GM13977 (cell line): Measurements from ENCODE around the gene ROBO1.

Source experiments
- DNase-seq: peaks from one replicate; pipeline ENCODE4 v3.0.0; 2012; ENCODE audit warnings: low spot score
- in situ Hi-C: fragments of 300-500 bp; cut with MboI; formaldehyde crosslinking; loops from one replicate; pipeline ENCODE4 v1.12.0; 2022; ENCODE audit warnings: low sequenced_read_pairs, low pct_unique_long_range_greater_than_20kb, mixed read lengths, inconsistent platforms; ENCODE audit not compliant: unreplicated experiment
- TF ChIP-seq, protein P1 (sequence below): IDR thresholded peaks from 2 replicates; pipeline ENCODE4 v1.5.1; 2012; ENCODE audit warnings: mild to moderate bottlenecking, control low read depth; ENCODE audit not compliant: insufficient read depth; ENCODE audit errors: extremely low read depth, missing control alignments

ROBO1 gene

GRCh38 chr3:79001255-79001654 is 766.5 kb downstream of the ROBO1 start:
- in situ Hi-C loops: no loop called here
- TF ChIP-seq, protein P1, sequence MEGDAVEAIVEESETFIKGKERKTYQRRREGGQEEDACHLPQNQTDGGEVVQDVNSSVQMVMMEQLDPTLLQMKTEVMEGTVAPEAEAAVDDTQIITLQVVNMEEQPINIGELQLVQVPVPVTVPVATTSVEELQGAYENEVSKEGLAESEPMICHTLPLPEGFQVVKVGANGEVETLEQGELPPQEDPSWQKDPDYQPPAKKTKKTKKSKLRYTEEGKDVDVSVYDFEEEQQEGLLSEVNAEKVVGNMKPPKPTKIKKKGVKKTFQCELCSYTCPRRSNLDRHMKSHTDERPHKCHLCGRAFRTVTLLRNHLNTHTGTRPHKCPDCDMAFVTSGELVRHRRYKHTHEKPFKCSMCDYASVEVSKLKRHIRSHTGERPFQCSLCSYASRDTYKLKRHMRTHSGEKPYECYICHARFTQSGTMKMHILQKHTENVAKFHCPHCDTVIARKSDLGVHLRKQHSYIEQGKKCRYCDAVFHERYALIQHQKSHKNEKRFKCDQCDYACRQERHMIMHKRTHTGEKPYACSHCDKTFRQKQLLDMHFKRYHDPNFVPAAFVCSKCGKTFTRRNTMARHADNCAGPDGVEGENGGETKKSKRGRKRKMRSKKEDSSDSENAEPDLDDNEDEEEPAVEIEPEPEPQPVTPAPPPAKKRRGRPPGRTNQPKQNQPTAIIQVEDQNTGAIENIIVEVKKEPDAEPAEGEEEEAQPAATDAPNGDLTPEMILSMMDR: no peak
- DNase-seq: no peak

- TF ChIP-seq, protein P1: no peak
- in situ Hi-C loops: no loop called here
- DNase-seq: no peak
These were observed 768.7 kb downstream of the ROBO1 start for GRCh38 chr3:78999139-78999538.

DNA sequence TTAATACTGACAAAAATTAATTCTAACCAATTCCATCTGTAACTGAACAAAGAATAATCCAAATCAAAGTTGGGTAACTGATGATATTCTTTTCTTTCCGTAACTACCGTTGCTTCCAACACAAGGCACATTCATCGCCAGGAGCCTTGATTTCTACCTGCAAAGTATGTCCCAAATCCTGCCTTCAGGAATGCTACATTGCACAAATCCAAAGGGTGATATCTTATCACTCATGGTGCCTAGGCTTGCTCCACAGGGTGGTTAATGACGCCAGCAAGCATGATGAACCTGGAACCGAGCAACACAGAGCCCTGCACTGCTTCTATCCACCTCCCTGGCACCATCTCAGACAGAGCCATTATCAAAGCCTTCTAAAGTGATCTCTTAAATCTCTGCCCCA is 772.7 kb downstream of the ROBO1 start:
- DNase-seq: no peak
- TF ChIP-seq, protein P1: no peak
- in situ Hi-C loops: no loop called here

DNA sequence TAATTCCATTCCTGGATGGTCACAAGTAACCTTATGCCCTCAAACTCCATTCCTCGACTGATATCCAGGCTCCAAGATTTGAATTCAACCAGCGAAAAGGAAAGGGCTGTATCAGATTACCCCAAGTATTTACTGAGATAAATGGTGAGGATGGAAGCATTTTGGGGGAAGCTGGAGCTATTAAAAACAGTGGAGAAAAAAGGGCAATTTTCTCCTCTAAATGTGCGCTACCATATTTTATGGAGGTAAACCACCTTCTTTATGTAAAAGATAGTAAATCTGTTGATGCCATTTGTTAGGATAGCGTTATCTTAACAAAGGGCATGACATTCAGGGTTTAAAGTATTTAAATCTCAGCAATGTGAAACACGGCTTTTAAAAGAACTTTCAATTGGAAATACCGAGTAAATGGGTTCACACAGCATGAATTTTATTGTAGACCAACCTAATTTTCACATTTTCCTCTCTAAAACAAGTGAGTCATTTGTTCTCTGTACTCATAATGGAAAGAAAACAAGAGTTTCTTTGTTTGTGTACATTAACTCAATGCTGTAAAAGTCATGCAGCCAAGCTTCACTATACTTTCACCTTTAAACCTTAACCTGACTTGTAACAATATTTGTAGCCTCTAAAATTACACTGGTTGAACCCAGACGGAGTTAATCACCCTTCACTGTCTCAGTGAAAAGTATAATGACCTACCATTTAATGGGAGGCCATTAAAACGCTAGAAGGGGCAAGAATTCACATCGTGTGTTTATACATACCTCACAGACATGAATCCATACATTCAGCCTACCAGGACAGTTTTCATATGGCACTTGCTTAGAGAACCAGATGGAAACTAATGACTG is 773.4 kb downstream of the ROBO1 start:
- in situ Hi-C loops: no loop called here
- no peak for DNase-seq
- TF ChIP-seq, protein P1: no peak

GRCh38 chr3:78993375-78993774 is 774.4 kb downstream of the ROBO1 start:
- TF ChIP-seq, protein P1: no peak
- DNase-seq: no peak
- in situ Hi-C loops: no loop called here

- in situ Hi-C loops: no loop called here
- TF ChIP-seq, protein P1: no peak
- no peak for DNase-seq
These were observed 775.0 kb downstream of the ROBO1 start for GRCh38 chr3:78992830-78993229.

DNA sequence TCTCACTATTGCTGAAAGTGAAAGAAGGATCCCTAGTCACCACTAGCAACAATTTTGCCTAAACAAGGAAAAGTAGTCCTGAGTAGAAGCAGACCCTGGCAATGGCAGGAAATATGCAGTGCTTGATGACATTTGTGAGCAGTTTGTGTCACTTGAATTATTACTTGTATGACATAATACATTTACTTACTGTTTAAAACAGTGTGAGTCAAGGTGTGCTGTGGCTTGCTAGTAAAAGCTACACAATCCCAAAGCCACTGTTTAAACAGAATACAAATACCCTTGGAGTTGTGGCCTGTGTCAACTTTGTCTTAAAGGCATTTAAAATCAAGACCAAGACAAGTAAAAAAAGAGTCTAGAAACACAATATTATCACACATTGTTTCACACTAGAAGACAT is 775.4 kb downstream of the ROBO1 start:
- in situ Hi-C loops: no loop called here
- TF ChIP-seq, protein P1: no peak
- no peak for DNase-seq
